Left lung (tissue), 10 donors: ENCODE measurements around the gene SMIM23. TPM values are rescaled to one million over a fixed set of nuclear protein-coding genes. Genes with fewer than 3 reads are reported as not detected.
A peak's percentile ranks its signal among the peaks of the same experiment; 100 is the strongest.

Source experiments
- ATAC-seq: fragments of 200-7000 bp; cut with Tn5 transposase; one replicate; pipeline ENCODE4 v1.9.1; 2020; ENCODE audit warnings: moderate library complexity
- DNase-seq, 4 donors: peaks; one replicate each; pipeline ENCODE4 v3.0.0-alpha.2; 2013 to 2020
- H3K27ac ChIP-seq, 2 donors: fragments of 200-600 bp; sonication (generic) in 1 of 2; one replicate each; pipeline versions ENCODE4 v1.5.0 to v1.8.0; 2020 to 2021
- H3K27me3 ChIP-seq, 2 donors: fragments of 200-600 bp; sonication (generic) in 1 of 2; one replicate each; pipeline versions ENCODE4 v1.5.0 to v1.8.0; 2020 to 2021
- H3K36me3 ChIP-seq, 2 donors: fragments of 200-600 bp; sonication (generic) in 1 of 2; one replicate each; pipeline versions ENCODE4 v1.5.0 to v1.8.0; 2020 to 2021
- H3K4me1 ChIP-seq, 2 donors: fragments of 200-600 bp; one replicate each; pipeline ENCODE4 v1.8.0; 2021
- H3K4me3 ChIP-seq, 2 donors: fragments of 200-600 bp; sonication (generic) in 1 of 2; one replicate each; pipeline versions ENCODE4 v1.5.0 to v1.8.0; 2020 to 2021; ENCODE audit warnings: mild to moderate bottlenecking in 1 of 2
- H3K9me3 ChIP-seq, 2 donors: fragments of 200-600 bp; sonication (generic) in 1 of 2; one replicate each; pipeline versions ENCODE4 v1.5.0 to v1.8.0; 2020 to 2021
- intact Hi-C, 2 donors: fragments of 100-400 bp; cut with DNase I; formaldehyde crosslinking; loops; one replicate each; pipeline versions ENCODE4 v1.11.2 to v1.14.2; 2022
- polyA plus RNA-seq, 6 donors: library from polyadenylated mRNA; unstranded; fragments of 120-200 nt; gene quantifications; one replicate each; pipeline ENCODE4 v1.2.1, GENCODE V29; 2013; ENCODE audit not compliant: insufficient read length in 6 of 6
- total RNA-seq, 2 donors: library from RNA; stranded (reverse); fragmentation: NEBNext Ultra II Directional; extraction: Animal tissue kit (Norgen Biotek cat#: 25700); gene quantifications; one replicate each; pipeline ENCODE4 v1.2.1, GENCODE V29; 2021
- TF ChIP-seq, protein P1 (sequence below), 2 donors: fragments of 200-600 bp; sonication (generic) in 1 of 2; IDR thresholded peaks; one replicate each; pipeline versions ENCODE4 v1.5.0 to v1.8.0; 2021; ENCODE audit warnings: antibody characterized with exemption in 2 of 2
- donor health status: DM: no; HTN: yes; CAD: no.
- donor health status: DM: no; HTN: no; CAD: no.

Gene SMIM23
- total and polyA plus RNA-seq, 8 donors: not detected

DNA sequence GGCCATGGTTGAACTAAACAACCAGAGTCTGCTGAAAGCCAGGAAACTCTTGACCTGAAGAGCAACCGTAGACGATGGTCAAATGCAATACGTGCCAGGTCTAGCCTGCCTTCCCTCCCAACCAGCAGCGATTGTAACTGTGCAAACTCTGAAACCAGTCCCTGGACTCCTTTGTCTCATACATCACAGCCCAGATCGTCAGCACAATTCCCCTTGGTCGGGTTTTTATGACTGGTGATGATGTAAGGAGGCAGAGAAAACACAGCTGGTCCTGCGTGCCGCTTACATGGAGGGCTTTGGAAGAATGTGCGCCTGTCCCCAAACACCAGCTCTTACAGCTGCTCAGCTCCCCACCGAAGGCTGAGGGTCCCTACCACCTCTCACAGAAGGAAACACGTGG lies 24.6 kb downstream of the SMIM23 start:
- H3K4me3 ChIP-seq: no peak overlapping the region
- TF ChIP-seq, protein P1, sequence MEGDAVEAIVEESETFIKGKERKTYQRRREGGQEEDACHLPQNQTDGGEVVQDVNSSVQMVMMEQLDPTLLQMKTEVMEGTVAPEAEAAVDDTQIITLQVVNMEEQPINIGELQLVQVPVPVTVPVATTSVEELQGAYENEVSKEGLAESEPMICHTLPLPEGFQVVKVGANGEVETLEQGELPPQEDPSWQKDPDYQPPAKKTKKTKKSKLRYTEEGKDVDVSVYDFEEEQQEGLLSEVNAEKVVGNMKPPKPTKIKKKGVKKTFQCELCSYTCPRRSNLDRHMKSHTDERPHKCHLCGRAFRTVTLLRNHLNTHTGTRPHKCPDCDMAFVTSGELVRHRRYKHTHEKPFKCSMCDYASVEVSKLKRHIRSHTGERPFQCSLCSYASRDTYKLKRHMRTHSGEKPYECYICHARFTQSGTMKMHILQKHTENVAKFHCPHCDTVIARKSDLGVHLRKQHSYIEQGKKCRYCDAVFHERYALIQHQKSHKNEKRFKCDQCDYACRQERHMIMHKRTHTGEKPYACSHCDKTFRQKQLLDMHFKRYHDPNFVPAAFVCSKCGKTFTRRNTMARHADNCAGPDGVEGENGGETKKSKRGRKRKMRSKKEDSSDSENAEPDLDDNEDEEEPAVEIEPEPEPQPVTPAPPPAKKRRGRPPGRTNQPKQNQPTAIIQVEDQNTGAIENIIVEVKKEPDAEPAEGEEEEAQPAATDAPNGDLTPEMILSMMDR (IDR thresholded peaks at IDR 0.05): no peak
- H3K27me3 ChIP-seq: peaks cover 0 to 33% of the 10 kb centered on the region in 2 donors
- DNase-seq: peak in 1 of 4 donors; percentile 27
- H3K9me3 ChIP-seq: peaks cover 0 to 4% of the 10 kb centered on the region in 2 donors
- no peak for ATAC-seq
- H3K4me1 ChIP-seq: peaks cover 0 to 3% of the 10 kb centered on the region in 2 donors
- intact Hi-C loops: no loop called here
- H3K36me3 ChIP-seq: no peaks in the 10 kb centered on the region
- H3K27ac ChIP-seq: no peak overlapping the region

DNA sequence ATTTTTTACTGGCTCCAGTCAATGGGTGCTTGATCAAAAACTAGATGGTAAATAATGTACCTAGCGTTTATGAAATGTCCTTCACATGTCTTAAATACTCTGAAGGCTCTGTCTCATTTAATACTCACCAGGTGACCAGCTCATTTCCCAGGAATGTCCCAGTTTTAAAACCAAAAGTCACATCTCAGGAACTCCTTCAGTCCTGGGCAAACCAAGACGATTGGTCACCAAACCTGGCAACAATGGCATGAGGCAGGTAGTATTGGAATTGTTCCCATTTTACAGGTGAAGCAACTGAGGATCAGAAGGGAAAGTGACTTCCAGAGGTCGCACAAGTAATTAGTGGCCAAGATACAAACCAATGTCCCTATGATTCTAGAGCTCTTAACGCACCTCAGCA lies 27.7 kb downstream of the SMIM23 start:
- TF ChIP-seq, protein P1 (IDR thresholded peaks at IDR 0.05): no peak
- Histone ChIP-seq H3K9me3 (peaks cover 0 to 4% of the 10 kb centered on the region in 2 donors), H3K27me3 (peaks cover 0 to 3% of the 10 kb centered on the region in 2 donors), H3K4me3 (no peak overlapping the region), H3K27ac (no peak overlapping the region), H3K36me3 (no peaks in the 10 kb centered on the region), H3K4me1 (peaks cover 0 to 3% of the 10 kb centered on the region in 2 donors)
- intact Hi-C loops: no loop called here
- DNase-seq (no peak), ATAC-seq (no peak)

DNA sequence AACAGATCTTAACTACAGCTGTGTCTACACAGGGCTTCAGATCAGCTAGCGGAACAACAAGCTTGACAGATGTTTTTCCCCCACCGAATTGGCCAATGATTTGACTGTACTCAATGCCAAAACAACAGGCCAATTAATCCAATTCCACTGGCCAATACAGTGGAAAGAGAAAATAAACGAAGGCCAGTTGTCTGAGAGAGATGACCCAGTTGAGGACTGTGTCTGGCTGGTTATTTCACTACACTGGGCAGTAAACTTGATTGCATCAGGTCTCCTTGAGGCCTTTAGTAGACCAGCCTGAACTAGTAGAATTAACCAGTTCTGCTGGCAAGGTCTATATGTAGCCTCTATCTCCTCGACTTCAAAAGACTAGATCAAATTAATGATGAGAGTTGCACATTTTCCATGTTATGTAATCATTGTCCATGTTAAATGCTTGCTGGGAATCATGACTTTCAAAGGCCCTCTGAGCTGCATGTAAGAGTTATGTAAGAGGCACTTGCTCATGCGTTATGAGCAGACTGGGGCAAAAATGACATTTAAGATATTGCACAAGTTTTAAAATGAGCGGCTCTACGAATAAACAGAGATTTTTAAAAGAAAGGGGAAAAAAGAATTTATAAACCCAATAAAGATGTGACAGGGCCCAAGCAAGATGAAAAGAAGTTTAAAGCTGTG lies 28.3 kb downstream of the SMIM23 start:
- no peak overlapping the region for H3K27ac ChIP-seq
- ATAC-seq (no peak), DNase-seq (peak in 1 of 4 donors; percentile 20)
- H3K9me3 ChIP-seq: peaks cover 0 to 4% of the 10 kb centered on the region in 2 donors
- intact Hi-C loops: no loop called here
- TF ChIP-seq, protein P1 (IDR thresholded peaks at IDR 0.05): no peak
- no peaks in the 10 kb centered on the region for H3K36me3 ChIP-seq
- H3K27me3 ChIP-seq: no peaks in the 10 kb centered on the region
- H3K4me3 ChIP-seq: no peak overlapping the region
- peaks cover 0 to 3% of the 10 kb centered on the region in 2 donors for H3K4me1 ChIP-seq

DNA sequence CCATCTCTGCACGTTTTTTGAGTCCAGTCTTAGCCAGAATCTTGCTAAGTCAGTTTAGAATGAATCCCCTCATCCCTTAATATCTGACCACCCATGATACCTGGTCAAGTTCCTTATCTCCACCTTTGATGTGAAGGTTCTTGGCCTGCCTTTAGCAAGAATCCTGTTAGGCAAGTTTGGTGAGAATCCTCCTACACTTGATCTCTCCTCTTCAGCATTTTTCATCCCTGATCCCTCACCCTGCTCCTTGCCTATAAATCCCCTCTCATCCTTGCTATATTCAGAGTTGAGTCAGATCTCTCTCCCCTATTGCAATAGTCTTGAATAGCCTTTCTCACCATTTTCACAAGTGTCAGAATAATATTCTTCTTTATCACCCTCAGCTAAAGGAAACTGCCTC lies 31.0 kb downstream of the SMIM23 start:
- Histone ChIP-seq H3K27ac (no peak overlapping the region), H3K36me3 (no peaks in the 10 kb centered on the region), H3K4me3 (no peak overlapping the region), H3K9me3 (no peaks in the 10 kb centered on the region), H3K4me1 (peaks cover 0 to 3% of the 10 kb centered on the region in 2 donors), H3K27me3 (no peaks in the 10 kb centered on the region)
- ATAC-seq: no peak
- intact Hi-C loops: no loop called here
- TF ChIP-seq, protein P1 (IDR thresholded peaks at IDR 0.05): no peak
- DNase-seq: no peak

DNA sequence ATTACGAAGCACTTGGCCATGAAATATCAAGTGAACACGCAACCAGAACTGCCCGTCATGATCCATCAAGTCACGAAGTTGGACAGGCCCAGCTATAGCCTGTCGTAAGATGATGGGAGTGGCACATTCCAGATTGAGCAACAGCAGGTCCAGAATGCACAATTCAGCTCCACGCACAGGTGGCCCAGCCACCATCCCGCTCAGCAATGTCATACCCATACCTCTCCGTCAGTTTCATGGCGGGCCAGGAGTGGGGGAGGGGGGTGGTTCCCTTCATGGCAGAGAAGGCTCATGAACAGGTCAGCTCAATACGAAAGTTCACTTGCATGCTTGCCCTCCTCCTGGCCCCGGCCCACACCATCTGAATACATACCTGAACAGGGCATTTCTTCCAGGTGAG lies 34.9 kb downstream of the SMIM23 start:
- Histone ChIP-seq H3K4me3 (no peak overlapping the region), H3K27ac (no peak overlapping the region), H3K4me1 (no peaks in the 10 kb centered on the region), H3K9me3 (no peaks in the 10 kb centered on the region), H3K27me3 (no peaks in the 10 kb centered on the region), H3K36me3 (no peaks in the 10 kb centered on the region)
- DNase-seq (no peak), ATAC-seq (no peak)
- TF ChIP-seq, protein P1 (IDR thresholded peaks at IDR 0.05): no peak
- intact Hi-C loops: no loop called here
